NCI-H2107 (cell line): ENCODE measurements around the gene PPP3R1.

Experiments used
- DNase-seq: peaks from one replicate; lab custom pipeline; 2025; lab: John Stamatoyannopoulos, UW

PPP3R1 gene

DNA sequence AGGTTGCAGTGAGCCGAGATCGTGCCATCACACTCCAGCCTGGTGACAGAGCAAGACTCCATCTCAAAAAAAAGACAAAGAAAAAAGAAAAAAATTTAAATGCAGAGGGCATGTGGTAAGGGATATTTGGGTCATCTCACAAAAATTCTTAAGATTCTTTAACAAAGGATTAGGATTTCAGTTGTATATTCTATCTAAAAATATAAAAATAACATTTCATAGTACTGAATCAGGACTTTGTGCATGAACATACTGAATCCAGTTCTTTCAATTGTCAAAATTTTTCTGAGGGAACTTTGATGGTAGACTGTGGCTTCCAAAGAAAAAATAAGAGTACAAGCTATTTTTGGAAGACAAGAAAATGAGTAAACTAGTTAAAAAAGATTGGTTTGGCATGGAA lies 6.5 kb upstream of the PPP3R1 start:
- no peak for DNase-seq

GRCh38 chr2:68256093-68256450 lies 3.7 kb upstream of the PPP3R1 start:
- DNase-seq = no peak

DNA sequence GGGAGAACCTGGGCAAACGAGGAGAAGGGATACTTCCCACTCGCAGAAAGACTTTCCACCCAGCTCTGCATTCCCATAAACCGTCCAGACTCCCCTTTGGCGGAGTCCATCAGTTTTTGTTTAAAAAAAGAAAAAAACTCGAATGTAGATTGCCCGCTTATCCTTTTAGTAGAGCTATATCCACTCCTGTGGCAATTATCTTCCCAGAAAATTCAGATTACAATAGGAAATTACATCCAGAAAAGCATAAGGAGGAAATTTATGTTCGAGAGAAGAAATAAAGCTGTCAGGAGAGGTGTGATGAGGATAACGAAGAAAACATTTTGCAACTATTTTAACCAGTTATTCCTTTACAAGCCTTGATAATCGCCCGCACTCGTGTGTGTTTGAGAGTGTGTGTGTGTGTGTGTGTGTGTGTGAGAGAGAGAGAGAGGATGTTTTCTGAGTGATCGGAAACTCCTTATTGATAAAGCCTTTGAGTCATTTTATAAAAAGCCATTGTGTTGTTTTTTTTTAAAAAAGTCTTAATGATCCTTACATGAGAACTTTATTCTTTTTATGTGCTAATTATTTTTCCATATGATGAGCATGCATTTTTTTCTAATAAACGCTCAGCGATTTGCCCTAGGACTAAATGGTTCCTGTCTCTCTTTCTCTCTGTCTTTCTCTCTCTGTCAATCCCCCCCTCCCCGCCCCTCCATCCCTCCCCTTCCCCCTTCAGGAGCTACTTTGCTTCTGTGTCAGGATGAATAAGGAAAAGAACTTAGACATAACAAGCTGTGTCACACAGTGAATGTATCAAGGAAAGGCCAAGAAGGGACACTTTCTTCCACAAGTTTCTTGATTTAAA lies 1.1 kb upstream of the PPP3R1 start:
- DNase-seq = no peak

- no peak for DNase-seq
Measured at GRCh38 chr2:68251855-68252399, 405 bp downstream of the PPP3R1 start.

DNA sequence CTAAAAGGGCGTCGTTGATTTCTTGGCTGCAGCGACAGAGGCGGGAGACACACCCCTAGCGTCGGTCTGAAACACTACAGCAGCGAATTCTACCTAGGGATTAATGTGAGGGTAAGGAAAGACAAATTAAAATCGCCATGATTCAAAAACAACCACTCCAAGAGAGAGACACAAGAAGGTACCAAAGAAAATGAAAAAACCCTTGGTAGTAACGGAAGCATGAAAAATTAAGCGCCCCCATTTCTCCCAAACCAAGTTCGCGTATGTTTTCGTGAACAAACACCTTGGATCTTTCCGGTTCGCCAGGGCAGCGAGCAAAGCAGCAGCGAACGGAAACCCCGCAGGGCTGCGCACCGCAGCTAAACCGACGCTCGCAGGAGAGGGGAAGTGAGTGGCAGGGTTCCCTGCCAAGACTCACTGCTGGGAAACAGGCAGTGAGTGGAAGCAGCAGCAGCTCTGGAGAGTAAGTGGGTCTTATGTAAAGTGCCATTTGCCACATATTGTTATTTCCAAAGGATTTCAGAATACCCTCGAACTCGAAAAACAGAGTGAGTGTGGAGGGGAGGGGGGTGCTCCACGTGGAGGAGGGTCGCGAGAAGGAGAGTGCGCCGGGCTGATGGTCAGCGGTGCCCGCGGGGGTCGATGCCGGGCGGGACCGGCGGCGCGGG lies 1.0 kb downstream of the PPP3R1 start:
- DNase-seq = peak; percentile 78

GRCh38 chr2:68250652-68251186 lies 1.6 kb downstream of the PPP3R1 start:
- DNase-seq = no peak

DNA sequence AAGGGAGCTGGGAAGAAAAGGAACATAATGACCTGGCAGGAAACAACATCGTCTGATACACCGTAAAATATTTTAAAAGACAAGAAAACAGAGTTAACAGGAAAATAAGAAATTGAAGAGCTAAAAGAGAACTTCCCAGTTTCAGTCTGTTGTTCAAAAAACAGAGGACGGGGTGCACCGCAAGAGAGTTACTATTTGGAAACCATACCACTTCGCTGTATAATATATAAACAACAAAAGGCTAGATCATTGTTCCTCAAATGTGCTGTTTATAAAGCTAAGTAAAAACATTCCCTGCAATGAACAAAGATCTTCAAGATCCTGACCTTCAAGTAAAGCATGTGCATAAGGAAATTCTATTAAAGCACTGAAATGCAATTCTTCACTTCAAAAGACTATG lies 2.1 kb downstream of the PPP3R1 start:
- DNase-seq = no peak

GRCh38 chr2:68248806-68249205 lies 3.5 kb downstream of the PPP3R1 start:
- no peak for DNase-seq

- DNase-seq = no peak
Measured at GRCh38 chr2:68248361-68248760, 4.0 kb downstream of the PPP3R1 start.

- DNase-seq = no peak
Measured at GRCh38 chr2:68246396-68246795, 5.9 kb downstream of the PPP3R1 start.

DNA sequence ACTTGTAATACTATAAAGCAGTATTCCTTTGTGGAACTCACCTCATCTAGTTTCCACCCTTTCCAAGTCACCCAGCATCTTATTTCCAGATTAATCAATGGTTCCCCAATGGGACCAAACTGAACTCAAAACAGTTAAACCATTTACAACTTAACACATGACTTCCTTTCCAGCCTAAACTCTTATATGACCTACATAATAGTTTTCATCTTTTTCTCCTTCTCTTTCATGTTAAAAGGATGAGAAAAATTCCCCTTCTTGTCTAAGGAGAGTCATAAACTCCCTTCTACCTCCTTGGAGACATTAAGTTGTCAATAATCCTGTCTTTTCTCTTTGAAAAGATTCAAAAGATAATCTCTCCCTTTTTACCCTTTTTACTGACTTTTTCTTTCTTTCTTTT lies 6.7 kb downstream of the PPP3R1 start:
- no peak for DNase-seq

- DNase-seq = no peak
Measured at GRCh38 chr2:68245066-68245465, 7.3 kb downstream of the PPP3R1 start.

DNA sequence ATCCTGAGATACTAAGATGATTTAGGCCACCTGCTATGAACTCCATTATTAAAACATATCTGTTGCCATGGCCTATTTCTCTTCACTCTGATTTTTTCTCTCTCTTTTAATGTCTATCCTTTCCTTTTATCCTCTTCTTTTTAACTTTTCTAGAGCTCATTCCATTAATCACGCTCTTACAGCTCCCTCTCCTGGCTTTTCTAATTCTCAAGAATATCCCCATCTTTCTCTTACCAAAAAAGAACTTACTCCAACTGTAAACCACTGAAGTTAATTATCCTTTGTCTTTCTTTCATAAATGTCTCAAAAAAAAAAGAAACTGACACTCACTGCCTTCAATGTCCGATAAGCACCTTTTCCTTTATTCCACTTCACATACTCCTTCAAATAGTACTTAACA lies 7.9 kb downstream of the PPP3R1 start:
- no peak for DNase-seq

GRCh38 chr2:68241732-68242131 lies 10.6 kb downstream of the PPP3R1 start:
- DNase-seq = no peak

GRCh38 chr2:68240446-68240845 lies 11.9 kb downstream of the PPP3R1 start:
- no peak for DNase-seq

DNA sequence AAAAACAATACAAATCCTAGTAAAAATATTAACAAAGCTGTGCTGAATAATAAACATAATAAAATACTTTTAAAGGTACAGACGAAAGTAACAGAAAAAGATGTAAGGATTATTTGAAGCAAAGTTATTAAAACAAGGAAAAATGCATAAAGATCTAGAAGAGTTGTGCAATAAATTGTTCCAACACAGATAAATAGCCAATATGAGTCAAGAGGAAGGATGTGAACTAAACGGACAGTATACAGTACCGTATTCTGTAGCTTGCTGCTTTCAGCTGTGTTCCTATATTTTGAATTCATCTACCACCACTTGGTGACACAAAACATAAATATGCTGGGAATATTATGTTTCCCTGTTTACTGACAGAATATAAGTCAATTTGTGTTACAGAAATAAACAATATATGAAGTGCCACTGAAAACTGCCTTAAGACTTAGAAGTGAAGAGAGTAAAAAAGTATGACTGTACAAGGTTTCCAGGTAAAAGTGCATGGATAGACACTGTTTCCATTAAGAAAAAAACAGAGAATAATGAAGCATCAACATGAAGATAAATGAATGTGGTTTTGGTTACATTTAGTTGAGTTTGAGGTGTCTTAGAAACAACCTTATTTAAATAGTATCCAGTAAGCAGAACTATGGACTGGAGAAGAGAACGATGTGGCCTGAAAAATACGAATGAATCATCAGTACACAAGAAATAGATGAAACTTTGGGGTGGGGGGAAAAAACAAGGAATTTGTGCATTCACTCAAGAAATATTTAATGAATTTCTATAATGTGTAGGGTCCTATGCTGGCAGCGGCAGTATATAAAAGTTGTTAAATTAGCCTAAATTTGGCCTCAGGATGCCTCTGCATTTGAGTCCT lies 13.1 kb downstream of the PPP3R1 start:
- DNase-seq = no peak

DNA sequence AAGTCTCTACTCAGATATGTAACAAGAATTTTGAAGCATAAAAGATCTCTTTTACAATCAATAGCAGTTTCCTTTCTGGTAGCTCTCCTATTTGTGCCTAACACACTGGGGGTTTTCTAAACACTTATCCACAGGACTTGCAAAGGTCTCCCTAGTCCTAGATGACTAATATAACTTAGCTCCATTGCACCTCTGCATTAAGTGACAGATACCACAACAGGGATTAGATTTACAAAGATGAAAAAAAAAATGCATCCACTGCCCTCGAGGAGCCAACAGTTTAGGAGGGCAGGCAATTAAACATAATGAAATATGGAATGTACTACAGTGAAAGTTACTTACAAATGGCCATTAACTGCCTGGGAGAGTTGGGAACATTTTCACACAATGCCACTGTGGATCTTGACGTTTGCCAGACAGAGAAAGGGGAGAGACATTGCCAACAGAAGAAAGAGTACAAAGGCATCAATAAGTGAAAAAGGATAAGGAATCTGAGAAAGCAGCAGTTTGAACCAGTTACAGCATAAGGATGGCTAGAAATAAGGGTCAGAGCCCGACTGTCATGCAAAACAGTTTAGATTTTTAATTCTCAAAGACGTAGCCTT lies 14.3 kb downstream of the PPP3R1 start:
- DNase-seq = no peak

GRCh38 chr2:68237404-68237803 lies 14.9 kb downstream of the PPP3R1 start:
- no peak for DNase-seq

DNA sequence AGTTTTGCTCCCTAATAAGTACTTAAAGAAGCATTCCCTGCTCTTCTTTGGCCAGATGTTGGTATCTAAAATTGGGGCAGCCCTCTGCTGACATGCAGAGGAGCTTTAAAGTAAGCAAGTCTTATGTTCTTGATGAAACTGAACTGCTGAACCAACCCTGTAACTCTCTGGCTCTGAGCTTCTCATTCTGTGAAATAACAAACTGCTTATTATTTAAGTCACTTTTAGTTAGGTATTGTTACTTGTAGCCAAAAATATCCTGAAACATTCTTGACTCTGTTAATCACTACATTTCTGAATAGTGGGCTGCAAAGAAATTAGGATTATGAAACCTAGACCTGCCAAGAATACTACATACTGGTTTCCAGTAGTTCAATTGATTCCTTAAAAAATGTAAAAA lies 15.5 kb downstream of the PPP3R1 start:
- no peak for DNase-seq

- no peak for DNase-seq
Measured at GRCh38 chr2:68236103-68236734, 16.1 kb downstream of the PPP3R1 start.

DNA sequence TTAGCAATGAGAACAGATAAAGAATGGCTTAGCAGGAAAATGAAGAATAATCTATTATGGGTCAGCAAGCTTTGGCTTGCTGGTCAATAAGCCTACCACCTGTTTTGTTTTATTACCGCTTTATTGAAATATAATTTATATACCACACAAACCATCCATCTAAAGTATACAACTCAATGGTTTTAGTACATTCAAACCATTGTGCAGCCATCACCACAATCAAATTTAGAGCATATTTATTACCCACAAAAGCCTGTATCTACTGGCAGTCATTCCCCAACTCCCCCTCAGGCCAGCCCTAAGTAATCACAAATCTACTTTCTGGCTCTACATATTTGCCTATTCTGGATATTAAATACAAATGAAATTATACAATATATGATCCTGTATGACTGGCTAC lies 17.2 kb downstream of the PPP3R1 start:
- DNase-seq = no peak
